Measurements from ENCODE around the gene CREB3L2. TPM values are rescaled to one million over a fixed set of nuclear protein-coding genes. Genes with fewer than 3 reads are reported as not detected.
"Not testable (repeated sequence)": the region's sequence is repeated elsewhere in the genome, so short reads cannot be mapped to it uniquely, and the experiment has no call there.

CREB3L2 gene
- total RNA-seq, 3 donors from 2014 or later (not counting 1 experiment from before 2014, with no cell fraction given), result 45.9 to 54.6 (median 52.5) TPM

- Mint-ChIP-seq H3K27me3 (ENCODE audit: low read depth in 2 of 2) (no peaks in the 10 kb centered on the region), H3K27ac (no peak overlapping the region), H3K4me1 (no peaks in the 10 kb centered on the region), H3K4me3 (no peak overlapping the region), H3K9me3 (no peaks in the 10 kb centered on the region), H3K36me3 (no peaks in the 10 kb centered on the region)
- intact Hi-C loops (cut with micrococcal nuclease), result loop anchor here (10.0 kb wide), 1 partner anchor 360 kb away; no protein-coding TSS in a partner anchor
- Histone ChIP-seq H3K27ac (ENCODE audit: low read length) (no peak overlapping the region), H3K27me3 (ENCODE audit: control insufficient read depth, insufficient read depth, low read length) (no peaks in the 10 kb centered on the region), H3K4me3 (ENCODE audit: low read length) (no peak overlapping the region), H3K4me1 (ENCODE audit: control insufficient read depth, insufficient read depth, low read length) (no peaks in the 10 kb centered on the region), H3K9me3 (ENCODE audit: control insufficient read depth, insufficient read depth, low read length) (no peaks in the 10 kb centered on the region), H3K36me3 (ENCODE audit: control insufficient read depth, insufficient read depth, low read length) (no peaks in the 10 kb centered on the region)
- DNase-seq (no peak), ATAC-seq (no peak)
- no peak for TF ChIP-seq CTCF (IDR thresholded peaks at IDR 0.05)
- WGBS (ENCODE audit: insufficient coverage), result 86% methylated on average over 1 of the region's 1 CpG
These were observed 12.8 kb upstream of the CREB3L2 start for GRCh38 chr7:138014686-138015085.

- intact Hi-C loops (cut with micrococcal nuclease), result loop anchor here (10.0 kb wide), 1 partner anchor 359 kb away; no protein-coding TSS in a partner anchor
- not testable (repeated sequence) for H3K27ac Mint-ChIP-seq; H3K4me3 Mint-ChIP-seq; H3K27ac ChIP-seq (ENCODE audit: low read length); ATAC-seq; H3K9me3 Mint-ChIP-seq; H3K4me1 ChIP-seq (ENCODE audit: control insufficient read depth, insufficient read depth, low read length); H3K4me1 Mint-ChIP-seq; H3K36me3 ChIP-seq (ENCODE audit: control insufficient read depth, insufficient read depth, low read length); H3K9me3 ChIP-seq (ENCODE audit: control insufficient read depth, insufficient read depth, low read length); H3K27me3 Mint-ChIP-seq (ENCODE audit: low read depth in 2 of 2); H3K36me3 Mint-ChIP-seq; DNase-seq; H3K27me3 ChIP-seq (ENCODE audit: control insufficient read depth, insufficient read depth, low read length); H3K4me3 ChIP-seq (ENCODE audit: low read length)
- 92% methylated on average over 4 of the region's 4 CpGs for WGBS (ENCODE audit: insufficient coverage)
These were observed 12.3 kb upstream of the CREB3L2 start for GRCh38 chr7:138014201-138014600.

- Histone ChIP-seq H3K27me3 (ENCODE audit: control insufficient read depth, insufficient read depth, low read length) (no peaks in the 10 kb centered on the region), H3K4me1 (ENCODE audit: control insufficient read depth, insufficient read depth, low read length) (peaks cover 3% of the 10 kb centered on the region), H3K4me3 (ENCODE audit: low read length) (no peak overlapping the region), H3K27ac (ENCODE audit: low read length) (no peak overlapping the region), H3K9me3 (ENCODE audit: control insufficient read depth, insufficient read depth, low read length) (no peaks in the 10 kb centered on the region), H3K36me3 (ENCODE audit: control insufficient read depth, insufficient read depth, low read length) (no peaks in the 10 kb centered on the region)
- H3K4me3 Mint-ChIP-seq, result no peak overlapping the region
- intact Hi-C loops (cut with micrococcal nuclease), result loop anchor here (1.0 kb wide), 1 partner anchor 106 kb away; no protein-coding TSS in a partner anchor
- no peak for TF ChIP-seq CTCF (IDR thresholded peaks at IDR 0.05)
- WGBS (ENCODE audit: insufficient coverage), result 100% methylated on average over 1 of the region's 1 CpG
- H3K9me3 Mint-ChIP-seq, result no peaks in the 10 kb centered on the region
- ATAC-seq, result no peak
- DNase-seq, result no peak
- H3K36me3 Mint-ChIP-seq, result no peaks in the 10 kb centered on the region
- H3K27me3 Mint-ChIP-seq (ENCODE audit: low read depth in 2 of 2), result no peaks in the 10 kb centered on the region
- H3K4me1 Mint-ChIP-seq, result peaks cover 0 to 5% of the 10 kb centered on the region in 2 donors
- H3K27ac Mint-ChIP-seq, result no peak overlapping the region
These were observed 7.4 kb upstream of the CREB3L2 start for GRCh38 chr7:138009350-138009653.

GRCh38 chr7:138008588-138009349, 6.9 kb upstream of the CREB3L2 start:
- DNase-seq (peak; percentile 20 to 77), ATAC-seq (peak; percentile 75 to 91 (median 76))
- H3K36me3 ChIP-seq (ENCODE audit: control insufficient read depth, insufficient read depth, low read length), result no peaks in the 10 kb centered on the region
- WGBS (ENCODE audit: insufficient coverage), result 52% methylated on average over 15 of the region's 17 CpGs
- Mint-ChIP-seq H3K9me3 (no peaks in the 10 kb centered on the region), H3K4me1 (peaks cover 0 to 5% of the 10 kb centered on the region in 2 donors), H3K4me3 (no peak overlapping the region), H3K27me3 (ENCODE audit: low read depth in 2 of 2) (no peaks in the 10 kb centered on the region), H3K27ac (peak overlapping the region in 1 of 2 donors; percentile 25), H3K36me3 (no peaks in the 10 kb centered on the region)
- intact Hi-C loops (cut with micrococcal nuclease), result loop anchor here (1.0 kb wide), 1 partner anchor 105 kb away; no protein-coding TSS in a partner anchor
- H3K9me3 ChIP-seq (ENCODE audit: control insufficient read depth, insufficient read depth, low read length), result no peaks in the 10 kb centered on the region
- TF ChIP-seq CTCF (IDR thresholded peaks at IDR 0.05), result peak; percentile 82
- H3K4me1 ChIP-seq (ENCODE audit: control insufficient read depth, insufficient read depth, low read length), result peaks cover 3% of the 10 kb centered on the region
- H3K27me3 ChIP-seq (ENCODE audit: control insufficient read depth, insufficient read depth, low read length), result no peaks in the 10 kb centered on the region
- H3K27ac ChIP-seq (ENCODE audit: low read length), result no peak overlapping the region
- H3K4me3 ChIP-seq (ENCODE audit: low read length), result no peak overlapping the region

All from natural killer cell (primary cell).